NOMO-1 treated with dmso at 0.1 percent for 144 hours (cell line): ENCODE data around the gene NDUFV3.
"Not testable (repeated sequence)": the region's sequence is repeated elsewhere in the genome, so short reads cannot be mapped to it uniquely, and the experiment has no call there.

Experiments
- DNase-seq: peaks from one replicate; lab custom pipeline; 2025; ENCODE audit not compliant: unreplicated experiment; lab: John Stamatoyannopoulos, UW

Gene NDUFV3

DNA sequence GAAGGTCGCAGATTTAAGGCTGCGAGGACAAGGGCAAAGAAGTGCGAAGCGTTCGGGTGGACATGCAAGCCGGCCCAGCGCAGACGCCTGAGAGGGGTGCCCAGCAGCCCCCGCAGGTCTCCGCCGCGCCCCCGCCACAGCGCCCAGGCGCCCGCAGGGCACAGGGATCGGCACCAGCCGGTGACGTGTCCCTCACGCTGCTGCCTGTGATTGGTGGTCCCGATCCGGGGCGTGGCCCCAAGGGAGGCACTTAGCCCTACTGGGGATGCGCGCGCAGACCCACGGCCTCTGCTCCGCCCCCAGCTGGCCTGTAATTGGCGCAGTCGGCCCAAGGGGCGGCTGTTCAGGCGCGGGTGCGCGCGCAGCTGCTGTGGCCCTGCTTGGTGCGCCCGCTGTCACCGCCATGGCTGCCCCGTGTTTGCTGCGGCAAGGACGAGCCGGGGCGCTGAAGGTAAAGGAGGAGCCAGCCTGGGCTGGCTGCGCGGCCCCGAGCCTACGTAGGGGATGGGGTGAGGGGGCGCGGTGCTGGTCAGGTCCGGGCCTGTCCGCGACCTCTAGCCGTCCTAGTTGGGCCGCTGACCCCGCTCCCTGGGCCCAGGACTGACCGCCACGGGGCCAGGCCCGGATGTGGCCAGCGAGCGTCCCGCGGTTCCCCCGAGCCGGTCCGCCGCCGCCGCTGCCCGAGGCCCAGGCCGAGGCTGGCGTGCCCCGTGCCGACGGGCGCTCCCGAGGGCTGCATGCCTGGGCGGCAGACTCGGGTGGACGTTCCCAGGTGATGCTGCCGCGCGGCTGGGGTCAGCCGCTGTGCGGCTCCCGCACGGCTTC, at the start of gene NDUFV3:
Gene NDUFV3, plus strand, starts transcription at position 379 of the 825 bp plus-strand sequence. Its CDS starts 25 bp downstream, at position 404.
- DNase-seq: peak; percentile 95

DNA sequence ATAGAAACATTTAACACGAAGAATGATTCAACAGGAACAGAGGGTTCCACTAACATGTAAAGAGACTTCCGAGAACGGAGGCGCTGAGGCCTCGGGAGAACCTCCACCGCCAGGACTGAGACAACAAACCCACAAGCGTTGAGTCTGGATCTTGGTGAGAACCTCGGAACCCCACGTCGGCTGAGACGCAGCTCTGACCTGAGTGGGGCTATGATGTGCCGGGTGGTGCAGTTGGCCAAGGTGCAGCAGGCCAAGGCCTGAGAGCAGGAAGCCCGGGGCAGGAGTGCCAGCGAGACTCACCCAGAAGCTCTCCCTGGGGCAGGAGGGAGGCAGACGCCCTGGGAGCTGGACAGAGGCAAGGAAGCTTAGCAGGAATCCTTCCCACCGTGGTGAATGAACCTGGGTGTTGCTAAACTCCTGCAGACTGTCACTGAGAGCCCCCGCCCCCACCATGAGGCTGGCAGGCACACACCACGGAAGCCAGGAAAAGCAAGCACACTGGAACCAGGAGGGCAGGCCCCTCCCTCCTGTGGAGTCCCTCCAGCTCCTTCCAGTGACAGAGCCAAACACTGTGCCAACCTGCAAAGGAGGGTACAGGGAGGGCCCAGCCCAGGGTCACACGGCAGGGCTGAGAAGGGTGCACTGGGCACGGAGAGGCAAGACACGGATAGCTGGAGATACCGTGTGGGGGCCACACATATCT, 48.5 kb upstream of the NDUFV3 start:
- DNase-seq: no peak

DNA sequence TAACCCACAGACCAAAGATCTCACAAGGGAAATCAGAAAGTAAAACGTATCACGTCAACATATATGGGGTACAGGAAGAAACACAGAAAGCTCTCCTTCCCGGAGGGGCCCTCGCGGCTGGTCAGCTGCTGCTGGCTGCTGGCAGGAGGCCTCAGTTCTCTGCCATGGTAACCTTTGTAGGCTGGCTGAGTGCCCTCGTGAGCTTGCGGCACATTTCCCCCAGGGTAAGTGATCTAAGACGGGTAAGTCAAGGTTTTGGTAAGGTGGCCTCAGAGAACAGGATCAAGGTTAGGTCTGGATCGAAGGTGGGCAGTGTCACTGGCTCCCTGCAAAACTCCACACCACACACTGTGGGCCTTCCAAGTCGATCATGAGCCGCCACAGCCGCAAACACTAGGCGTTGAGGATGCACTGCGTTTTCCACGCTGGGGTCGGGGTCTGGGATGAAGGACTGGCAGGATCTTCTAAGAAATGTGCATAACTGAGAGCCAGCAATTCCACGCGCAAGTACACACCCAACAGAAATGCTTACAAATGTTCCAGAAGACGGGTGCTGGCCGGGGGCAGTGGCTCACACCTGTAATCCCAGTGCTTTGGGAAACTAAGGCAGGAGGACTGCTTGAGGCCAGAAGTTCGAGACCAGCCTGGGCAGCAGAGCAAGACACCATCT, 47.7 kb upstream of the NDUFV3 start:
- DNase-seq: no peak

DNA sequence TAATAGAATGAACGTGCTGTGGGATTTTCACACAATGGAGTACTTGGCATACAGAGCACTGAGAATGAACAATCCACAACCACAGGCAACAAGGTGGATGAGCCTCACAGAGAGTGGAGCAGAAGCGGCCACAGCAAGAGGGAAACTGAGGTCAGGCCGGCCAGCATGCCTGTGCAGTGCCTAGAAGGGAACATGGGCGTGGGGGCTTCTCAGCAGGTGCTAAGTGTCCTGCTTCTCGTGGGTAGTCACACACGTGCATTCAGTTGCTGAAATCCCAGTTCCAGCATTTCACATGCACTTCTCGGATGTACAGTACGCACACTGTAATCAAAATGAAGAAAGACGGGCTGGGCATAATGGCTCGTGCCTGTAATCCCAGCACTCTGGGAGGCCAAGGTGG, 46.9 kb upstream of the NDUFV3 start:
- no peak for DNase-seq

DNA sequence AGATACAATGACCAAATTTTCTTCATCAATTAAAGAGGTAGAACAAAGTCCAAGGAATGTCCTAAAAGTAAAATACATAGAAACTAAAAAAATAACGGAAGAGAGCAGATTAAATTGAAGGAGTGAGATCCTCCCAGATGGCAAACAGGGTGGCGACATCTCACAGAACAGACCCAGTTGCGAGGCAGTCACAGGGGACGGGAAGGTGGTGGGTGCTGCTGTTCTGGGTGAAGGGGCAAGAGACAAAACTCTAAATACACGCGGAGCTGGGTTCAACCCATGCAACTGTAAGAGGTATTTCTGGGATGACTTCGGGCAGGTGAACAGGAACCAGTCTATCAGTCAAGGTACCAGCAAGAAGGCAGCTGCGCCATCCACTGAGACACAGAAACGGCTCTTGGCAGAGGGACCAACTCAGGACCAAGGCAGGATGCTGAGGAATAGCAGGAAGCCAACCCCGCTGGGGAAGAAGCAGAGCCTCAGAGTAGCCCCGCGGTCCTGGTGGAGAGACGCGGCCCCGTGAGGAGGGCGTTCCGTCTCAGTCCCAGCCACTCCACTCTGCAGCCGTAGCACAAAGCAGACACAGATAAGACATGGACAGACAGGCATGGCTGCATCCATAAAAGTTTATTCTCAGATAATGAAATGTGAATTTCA, 45.9 kb upstream of the NDUFV3 start:
- DNase-seq: no peak

DNA sequence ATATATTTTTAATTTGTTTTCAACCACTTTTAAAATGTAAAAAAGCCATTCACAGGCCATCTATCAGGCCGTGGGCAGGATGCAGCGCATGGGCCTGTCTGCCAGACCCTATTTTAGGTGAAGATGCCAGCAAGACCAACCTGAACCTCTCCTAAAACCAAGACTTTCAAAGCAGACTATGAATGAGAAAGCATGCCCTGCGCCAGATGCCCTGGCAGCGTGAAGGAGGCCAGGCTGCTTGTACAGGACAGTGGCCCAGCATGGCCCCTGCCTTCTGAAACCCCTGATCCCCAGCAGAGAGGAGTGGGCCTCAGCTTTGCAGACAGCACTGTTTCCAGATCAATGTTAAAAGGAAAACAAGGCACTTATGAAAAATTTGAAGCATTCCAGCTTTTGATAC, 45.4 kb upstream of the NDUFV3 start:
- no peak for DNase-seq

GRCh38 chr21:42848144-42848931, 44.8 kb upstream of the NDUFV3 start:
- not testable (repeated sequence) for DNase-seq

DNA sequence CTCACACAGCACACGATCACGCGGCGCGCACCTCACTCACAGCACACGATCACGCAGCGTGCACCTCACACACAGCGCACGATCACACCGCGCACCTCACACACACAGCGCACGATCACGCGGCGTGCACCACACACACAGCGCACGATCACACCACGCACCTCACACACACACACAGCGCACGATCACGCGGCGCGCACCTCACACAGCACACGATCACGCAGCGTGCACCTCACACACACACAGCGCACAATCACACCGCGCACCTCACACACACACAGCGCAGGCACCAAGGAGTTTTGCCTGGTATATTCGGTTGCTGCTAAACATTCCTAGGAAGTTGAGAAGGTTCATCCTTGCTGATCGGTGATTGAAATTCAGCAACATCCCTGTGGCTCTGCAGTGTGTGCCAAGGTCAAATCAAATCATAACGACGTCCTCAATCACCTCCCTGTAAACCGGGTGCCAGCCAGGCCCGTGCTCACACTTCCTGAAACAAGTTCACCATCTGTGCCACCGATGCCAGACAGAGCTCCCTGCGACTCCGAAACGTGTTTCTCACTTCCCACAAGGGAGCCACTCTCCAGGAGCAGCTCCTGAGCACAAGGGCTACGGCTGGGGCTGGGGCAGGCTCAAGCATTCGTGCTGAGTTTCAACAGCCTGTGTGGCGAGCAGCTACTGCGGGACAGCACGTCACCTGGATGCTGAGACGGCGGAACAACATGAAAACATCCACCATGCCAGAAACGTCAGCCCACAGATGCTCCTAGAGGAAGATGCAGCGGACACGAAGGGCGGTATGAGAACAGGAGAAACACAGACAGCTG, 44.0 kb upstream of the NDUFV3 start:
- no peak for DNase-seq

- no peak for DNase-seq
Measured at GRCh38 chr21:42849759-42850412, 43.2 kb upstream of the NDUFV3 start.

DNA sequence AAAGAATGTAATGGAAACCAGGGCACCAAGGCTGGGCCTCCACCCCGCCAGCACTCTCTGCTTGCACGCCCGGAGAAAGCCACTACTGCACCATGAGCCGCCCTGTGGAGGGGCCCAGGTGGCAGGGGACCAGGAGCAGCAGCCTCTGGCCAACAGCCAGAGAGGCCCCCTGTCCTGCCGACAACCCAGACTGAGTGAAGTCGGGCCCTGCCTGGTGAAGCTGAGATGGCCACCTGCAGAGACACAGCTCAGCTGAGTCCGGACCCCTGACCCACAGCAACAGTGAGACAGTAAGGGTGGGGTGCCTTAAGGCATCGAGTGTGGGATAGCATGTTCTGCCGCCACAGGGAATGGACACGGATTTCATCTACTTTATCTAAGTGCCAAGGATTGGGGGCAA, 42.6 kb upstream of the NDUFV3 start:
- no peak for DNase-seq

- no peak for DNase-seq
Measured at GRCh38 chr21:42850866-42851391, 42.2 kb upstream of the NDUFV3 start.

DNA sequence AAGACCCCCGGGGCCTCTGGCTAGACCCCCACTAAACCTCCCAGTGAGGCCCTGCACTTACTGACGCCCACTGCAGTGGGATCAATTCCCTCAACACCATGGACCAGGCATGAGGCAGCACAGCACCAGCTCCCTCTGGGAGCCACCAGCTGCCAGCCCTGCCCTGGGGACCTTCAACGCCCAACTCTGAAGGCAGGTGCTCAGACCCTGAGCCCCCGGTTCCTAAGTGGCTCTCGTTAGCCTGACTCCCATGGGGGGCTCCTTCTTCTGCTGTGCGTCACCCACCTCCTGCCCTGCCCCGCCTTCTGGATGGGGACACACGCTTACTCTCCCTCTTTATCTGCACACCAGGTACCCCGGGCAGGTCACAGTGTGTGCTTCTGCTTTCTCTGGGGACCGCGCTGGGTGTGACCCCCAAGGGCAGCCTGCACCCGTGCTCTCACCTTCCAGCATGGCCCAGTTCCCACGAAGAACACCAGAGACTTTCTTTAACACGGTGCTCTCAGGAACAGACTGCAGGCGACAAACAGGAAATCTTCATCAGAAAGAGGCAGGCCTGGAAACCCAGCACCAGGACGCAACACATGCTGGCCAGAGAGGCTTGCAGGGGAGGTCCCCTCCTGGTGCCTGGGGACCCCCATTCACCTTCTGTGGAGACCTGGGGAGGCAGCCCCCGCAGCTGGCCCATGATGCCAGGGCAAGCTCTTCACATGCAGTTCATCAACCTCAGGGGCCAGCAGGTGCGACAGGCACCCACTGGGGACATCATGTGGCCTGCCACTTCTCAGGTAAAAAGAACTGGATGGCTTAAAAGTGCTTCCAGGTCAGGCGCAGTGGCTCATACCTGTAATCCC, 41.1 kb upstream of the NDUFV3 start:
- no peak for DNase-seq

GRCh38 chr21:42852925-42853570, 40.1 kb upstream of the NDUFV3 start:
- DNase-seq: no peak

GRCh38 chr21:42853621-42854020, 39.5 kb upstream of the NDUFV3 start:
- DNase-seq: no peak

- DNase-seq: no peak
Measured at GRCh38 chr21:42854246-42855010, 38.7 kb upstream of the NDUFV3 start.

GRCh38 chr21:42855171-42855936, 37.8 kb upstream of the NDUFV3 start:
- DNase-seq: no peak
